Suprapubic skin (tissue), 4 donors: ENCODE results near the gene HYOU1. TPM values are rescaled to one million over a fixed set of nuclear protein-coding genes. Genes with fewer than 3 reads are reported as not detected.
"Not testable (repeated sequence)": the region's sequence is repeated elsewhere in the genome, so short reads cannot be mapped to it uniquely, and the experiment has no call there.

Experiments used
- DNase-seq, 2 donors: peaks; one replicate each; pipeline ENCODE4 v3.0.0-alpha.2; 2019; ENCODE audit warnings: low spot score in 2 of 2
- H3K27ac ChIP-seq: fragments of 200-600 bp; sonication (generic); one replicate; pipeline ENCODE4 v1.5.1; 2019
- H3K27me3 ChIP-seq: fragments of 200-600 bp; sonication (generic); one replicate; pipeline ENCODE4 v1.5.1; 2019
- H3K36me3 ChIP-seq: fragments of 200-600 bp; sonication (generic); one replicate; pipeline ENCODE4 v1.5.1; 2019
- H3K4me1 ChIP-seq: fragments of 200-600 bp; sonication (generic); one replicate; pipeline ENCODE4 v1.5.1; 2019
- H3K4me3 ChIP-seq: fragments of 200-600 bp; sonication (generic); one replicate; pipeline ENCODE4 v1.5.1; 2019; ENCODE audit warnings: mild to moderate bottlenecking
- H3K9me3 ChIP-seq: fragments of 200-600 bp; sonication (generic); one replicate; pipeline ENCODE4 v1.5.1; 2019
- CTCF ChIP-seq, 2 donors: fragments of 200-600 bp in 1 of 2; fragments of 450-650 bp in 1 of 2; sonication (generic) in 1 of 2; IDR thresholded peaks; one replicate each; pipeline ENCODE4 v1.5.1; 2016 to 2019; ENCODE audit warnings: antibody characterized with exemption in 2 of 2, mild to moderate bottlenecking in 1 of 2, moderate library complexity in 1 of 2
- EP300 ChIP-seq: sonication (generic); formaldehyde crosslinking; IDR thresholded peaks from one replicate; pipeline ENCODE4 v1.6.1; 2017; ENCODE audit warnings: antibody characterized with exemption
- POLR2A ChIP-seq, 2 donors: fragments of 450-650 bp; IDR thresholded peaks; one replicate each; pipeline ENCODE4 v1.6.1; 2017; ENCODE audit warnings: antibody characterized with exemption in 2 of 2, mild to moderate bottlenecking in 2 of 2, moderate library complexity in 2 of 2
- POLR2AphosphoS5 ChIP-seq, 3 donors: sonication (generic); formaldehyde crosslinking; IDR thresholded peaks; one replicate each; pipeline ENCODE4 v1.6.1; 2017; ENCODE audit warnings: antibody characterized with exemption in 3 of 3
- WGBS: methylation state at CpG from one replicate; pipeline ENCODE4 v1.1.5; 2018; 5-methylcytosine and 5-hydroxymethylcytosine counted together
- total RNA-seq, 4 donors: library from RNA; depleted of rRNA; stranded (reverse); fragments of >200 nt; gene quantifications; one replicate each; pipeline ENCODE4 v1.1.0, GENCODE V29; 2016

The HYOU1 gene
- total RNA-seq, 4 donors from 2014 or later, result 26.2 to 50.7 (median 46.2) TPM

- H3K4me3 ChIP-seq, result no peak overlapping the region
- 84% methylated on average over 3 of the region's 3 CpGs for WGBS
- H3K9me3 ChIP-seq, result no peaks in the 10 kb centered on the region
- H3K36me3 ChIP-seq, result no peaks in the 10 kb centered on the region
- TF ChIP-seq POLR2AphosphoS5 (IDR thresholded peaks at IDR 0.05) (no peak), EP300 (no peak), POLR2A (IDR thresholded peaks at IDR 0.05) (no peak), CTCF (IDR thresholded peaks at IDR 0.05) (no peak)
- H3K4me1 ChIP-seq, result peaks cover 8% of the 10 kb centered on the region
- H3K27ac ChIP-seq, result no peak overlapping the region
- no peak for DNase-seq
- no peaks in the 10 kb centered on the region for H3K27me3 ChIP-seq
These were observed 22.2 kb downstream of the HYOU1 start for GRCh38 chr11:119034813-119035212.

GRCh38 chr11:119033421-119033820 lies 23.6 kb downstream of the HYOU1 start:
- not testable (repeated sequence) for H3K36me3 ChIP-seq, DNase-seq, H3K27me3 ChIP-seq, H3K27ac ChIP-seq, H3K4me3 ChIP-seq, H3K9me3 ChIP-seq
- 84% methylated on average over 10 of the region's 10 CpGs for WGBS
- peaks cover 22% of the 10 kb centered on the region for H3K4me1 ChIP-seq

GRCh38 chr11:119031912-119032280 lies 25.1 kb downstream of the HYOU1 start:
- Histone ChIP-seq H3K27ac (no peak overlapping the region), H3K36me3 (no peaks in the 10 kb centered on the region), H3K27me3 (no peaks in the 10 kb centered on the region), H3K4me3 (no peak overlapping the region), H3K9me3 (no peaks in the 10 kb centered on the region), H3K4me1 (peaks cover 26% of the 10 kb centered on the region)
- TF ChIP-seq POLR2AphosphoS5 (IDR thresholded peaks at IDR 0.05), result no peak
- TF ChIP-seq EP300, result no peak
- no peak for TF ChIP-seq POLR2A (IDR thresholded peaks at IDR 0.05)
- no peak for TF ChIP-seq CTCF (IDR thresholded peaks at IDR 0.05)
- DNase-seq, result no peak
- WGBS, result 75% methylated on average over 9 of the region's 9 CpGs

GRCh38 chr11:119030329-119031047 lies 26.5 kb downstream of the HYOU1 start, which contains the start of gene SLC37A4:
TSS of gene SLC37A4 (minus strand) at chr11:119030877.
- Histone ChIP-seq H3K4me3 (peak within 1 kb of the TSS; percentile 88), H3K36me3 (peaks cover 2% of the 10 kb centered on the region), H3K4me1 (peaks cover 26% of the 10 kb centered on the region), H3K27ac (peak within 1 kb of the TSS; percentile 92), H3K27me3 (no peaks in the 10 kb centered on the region), H3K9me3 (no peaks in the 10 kb centered on the region)
- WGBS, result under 1% methylated on average over 37 of the region's 67 CpGs
- TF ChIP-seq POLR2A (IDR thresholded peaks at IDR 0.05) (no peak), POLR2AphosphoS5 (IDR thresholded peaks at IDR 0.05) (no peak), EP300 (no peak), CTCF (IDR thresholded peaks at IDR 0.05) (no peak)
- DNase-seq, result peak; percentile 97 to 99

- 17% methylated on average over 5 of the region's 13 CpGs for WGBS
- DNase-seq, result no peak
- peak overlapping the region; percentile 92 for H3K27ac ChIP-seq
- H3K27me3 ChIP-seq, result no peaks in the 10 kb centered on the region
- peaks cover 7% of the 10 kb centered on the region for H3K36me3 ChIP-seq
- H3K9me3 ChIP-seq, result no peaks in the 10 kb centered on the region
- peaks cover 26% of the 10 kb centered on the region for H3K4me1 ChIP-seq
- H3K4me3 ChIP-seq, result peak overlapping the region; percentile 88
- TF ChIP-seq CTCF (IDR thresholded peaks at IDR 0.05) (no peak), POLR2A (IDR thresholded peaks at IDR 0.05) (no peak), EP300 (no peak), POLR2AphosphoS5 (IDR thresholded peaks at IDR 0.05) (no peak)
These were observed 27.0 kb downstream of the HYOU1 start for GRCh38 chr11:119030029-119030328.
